ENCODE measurements around the gene CRYBG1.
A peak's percentile ranks its signal among the peaks of the same experiment; 100 is the strongest.

CRYBG1 gene

GRCh38 chr6:106411643-106412200 is 51.2 kb downstream of the CRYBG1 start:
- intact Hi-C loops (cut with DNase I), result no loop called here

GRCh38 chr6:106413016-106413415 is 52.5 kb downstream of the CRYBG1 start:
- intact Hi-C loops (cut with DNase I), result no loop called here
- DNase-seq, result no peak

More at GRCh38 chr6:106411643-106412200, 51.2 kb downstream of the CRYBG1 start:
- no peak for DNase-seq

- intact Hi-C loops (cut with DNase I), result no loop called here
- no peak for DNase-seq
Observed at GRCh38 chr6:106413722-106414121, 53.2 kb downstream of the CRYBG1 start.

GRCh38 chr6:106415921-106416320 is 55.4 kb downstream of the CRYBG1 start:
- no peak for DNase-seq
- intact Hi-C loops (cut with DNase I), result no loop called here

GRCh38 chr6:106417572-106418147 is 57.1 kb downstream of the CRYBG1 start:
- intact Hi-C loops (cut with DNase I), result no loop called here
- no peak for DNase-seq

GRCh38 chr6:106419900-106420613 is 59.5 kb downstream of the CRYBG1 start:
- intact Hi-C loops (cut with DNase I), result no loop called here

GRCh38 chr6:106421496-106421895 is 61.0 kb downstream of the CRYBG1 start:
- DNase-seq, result no peak
- intact Hi-C loops (cut with DNase I), result no loop called here

More at GRCh38 chr6:106419900-106420613, 59.5 kb downstream of the CRYBG1 start:
- no peak for DNase-seq

GRCh38 chr6:106422534-106422933 is 62.0 kb downstream of the CRYBG1 start:
- DNase-seq, result no peak
- intact Hi-C loops (cut with DNase I), result no loop called here

- intact Hi-C loops (cut with DNase I), result no loop called here
- no peak for DNase-seq
Observed at GRCh38 chr6:106425382-106425781, 64.9 kb downstream of the CRYBG1 start.

GRCh38 chr6:106426250-106426970 is 65.9 kb downstream of the CRYBG1 start:
- DNase-seq, result no peak

GRCh38 chr6:106430466-106430865 is 69.9 kb downstream of the CRYBG1 start:
- intact Hi-C loops (cut with DNase I), result no loop called here
- DNase-seq, result no peak

More at GRCh38 chr6:106426250-106426970, 65.9 kb downstream of the CRYBG1 start:
- intact Hi-C loops (cut with DNase I), result no loop called here

GRCh38 chr6:106431405-106431804 is 70.9 kb downstream of the CRYBG1 start:
- intact Hi-C loops (cut with DNase I), result no loop called here
- no peak for DNase-seq

- intact Hi-C loops (cut with DNase I), result no loop called here
- no peak for DNase-seq
Observed at GRCh38 chr6:106431972-106432371, 71.5 kb downstream of the CRYBG1 start.

- intact Hi-C loops (cut with DNase I), result no loop called here
- no peak for DNase-seq
Observed at GRCh38 chr6:106434530-106434929, 74.0 kb downstream of the CRYBG1 start.

GRCh38 chr6:106439459-106439858 is 78.9 kb downstream of the CRYBG1 start:
- no peak for DNase-seq
- intact Hi-C loops (cut with DNase I), result no loop called here

GRCh38 chr6:106440546-106440945 is 80.0 kb downstream of the CRYBG1 start:
- intact Hi-C loops (cut with DNase I), result loop anchor here (10.0 kb wide), 1 partner anchor 544 kb away; no protein-coding TSS in a partner anchor
- no peak for DNase-seq

GRCh38 chr6:106442395-106442794 is 81.9 kb downstream of the CRYBG1 start:
- no peak for DNase-seq
- intact Hi-C loops (cut with DNase I), result loop anchor here (10.0 kb wide), 1 partner anchor 542 kb away; no protein-coding TSS in a partner anchor

GRCh38 chr6:106444777-106445507 is 84.4 kb downstream of the CRYBG1 start:
- peak in 11 of 42 donors; percentile 10 to 69 (median 54) for DNase-seq
- intact Hi-C loops (cut with DNase I), result loop anchor here (5.0 to 10.0 kb wide), 2 partner anchors 122 to 540 kb away; no protein-coding TSS in a partner anchor

GRCh38 chr6:106445508-106445878 is 85.0 kb downstream of the CRYBG1 start:
- intact Hi-C loops (cut with DNase I), result loop anchor here (5.0 to 10.0 kb wide), 2 partner anchors 122 to 539 kb away; no protein-coding TSS in a partner anchor
- DNase-seq, result no peak

All from head of caudate nucleus (tissue), 42 donors.